Right ventricle myocardium superior (tissue), 1 donor: ENCODE measurements around the gene MRC2. TPM values are rescaled to one million over a fixed set of nuclear protein-coding genes. Genes with fewer than 3 reads are reported as not detected.
"Not testable (repeated sequence)": the region's sequence is repeated elsewhere in the genome, so short reads cannot be mapped to it uniquely, and the experiment has no call there.

ENCODE experiments used
- ATAC-seq: fragments of 200-7000 bp; cut with Tn5 transposase; one replicate; pipeline ENCODE4 v1.9.1; 2020; ENCODE audit warnings: mild to moderate bottlenecking; ENCODE audit not compliant: poor library complexity
- DNase-seq: peaks from one replicate; pipeline ENCODE4 v3.0.0-alpha.2; 2020
- intact Hi-C: fragments of 100-400 bp; cut with DNase I; formaldehyde crosslinking; loops from one replicate; pipeline ENCODE4 v1.11.2; 2022
- total RNA-seq: library from RNA; stranded (reverse); fragmentation: NEBNext Ultra II Directional; extraction: Animal tissue kit (Norgen Biotek cat#: 25700); gene quantifications from one replicate; pipeline ENCODE4 v1.2.1, GENCODE V29; 2021
- donor health status: DM: no; HTN: yes; CAD: no; lungs with severe emphysema.

MRC2 gene
- total RNA-seq, 1 donor from 2014 or later, result 23.0 TPM

GRCh38 chr17:62690168-62690897 lies 62.9 kb downstream of the MRC2 start:
- no peak for DNase-seq
- ATAC-seq, result no peak
- intact Hi-C loops, result no loop called here

GRCh38 chr17:62691589-62691915 lies 64.1 kb downstream of the MRC2 start:
- DNase-seq, ATAC-seq, intact Hi-C loops: not testable (repeated sequence)

GRCh38 chr17:62692159-62692651 lies 64.7 kb downstream of the MRC2 start:
- intact Hi-C loops, result no loop called here
- ATAC-seq (no peak), DNase-seq (no peak)

GRCh38 chr17:62692721-62693431 lies 65.4 kb downstream of the MRC2 start:
- peak; percentile 43 for ATAC-seq

GRCh38 chr17:62693616-62694409 lies 66.3 kb downstream of the MRC2 start:
- intact Hi-C loops, result no loop called here
- ATAC-seq (no peak), DNase-seq (no peak)

More at GRCh38 chr17:62692721-62693431, 65.4 kb downstream of the MRC2 start:
- no peak for DNase-seq
- intact Hi-C loops, result no loop called here

- peak; percentile 32 for DNase-seq
- intact Hi-C loops, ATAC-seq: not testable (repeated sequence)
Observed at GRCh38 chr17:62695093-62695738, 67.7 kb downstream of the MRC2 start.

- ATAC-seq, result no peak
Observed at GRCh38 chr17:62696256-62696655, 68.8 kb downstream of the MRC2 start.

GRCh38 chr17:62696726-62697490 lies 69.4 kb downstream of the MRC2 start:
- peak; percentile 55 for DNase-seq
- intact Hi-C loops, result no loop called here
- peak; percentile 9 for ATAC-seq

More at GRCh38 chr17:62696256-62696655, 68.8 kb downstream of the MRC2 start:
- DNase-seq, result peak; percentile 38
- intact Hi-C loops, result no loop called here

- DNase-seq, intact Hi-C loops, ATAC-seq: not testable (repeated sequence)
Observed at GRCh38 chr17:62698459-62698858, 71.0 kb downstream of the MRC2 start.

GRCh38 chr17:62700964-62701705 lies 73.7 kb downstream of the MRC2 start:
- intact Hi-C loops, result loop anchor here (5.0 to 10.0 kb wide), 2 partner anchors 266 to 704 kb away; partner anchors contain the start of gene TANC2
- DNase-seq, result peak; percentile 18
- ATAC-seq, result no peak

- intact Hi-C loops, result loop anchor here (5.0 to 10.0 kb wide), 2 partner anchors 266 to 703 kb away; partner anchors contain the start of gene TANC2
- DNase-seq (peak; percentile 19), ATAC-seq (no peak)
Observed at GRCh38 chr17:62701706-62702085, 74.2 kb downstream of the MRC2 start.

- intact Hi-C loops, result loop anchor here (5.0 to 10.0 kb wide), 2 partner anchors 264 to 702 kb away; partner anchors contain the start of gene TANC2
- DNase-seq (peak; percentile 11), ATAC-seq (no peak)
Observed at GRCh38 chr17:62702746-62703260, 75.3 kb downstream of the MRC2 start.

- ATAC-seq (no peak), DNase-seq (peak; percentile 57)
- intact Hi-C loops, result loop anchor here (5.0 to 10.0 kb wide), 2 partner anchors 264 to 701 kb away; partner anchors contain the start of gene TANC2
Observed at GRCh38 chr17:62703261-62703775, 75.8 kb downstream of the MRC2 start.

- intact Hi-C loops, result loop anchor here (5.0 to 10.0 kb wide), 2 partner anchors 263 to 701 kb away; partner anchors contain the start of gene TANC2
- ATAC-seq, result peak; percentile 96
Observed at GRCh38 chr17:62703776-62704380, 76.4 kb downstream of the MRC2 start.

GRCh38 chr17:62704381-62704971 lies 77.0 kb downstream of the MRC2 start:
- ATAC-seq, result peak; percentile 21
- DNase-seq, result peak; percentile 58
- intact Hi-C loops, result loop anchor here (5.0 to 10.0 kb wide), 2 partner anchors 263 to 700 kb away; partner anchors contain the start of gene TANC2

More at GRCh38 chr17:62703776-62704380, 76.4 kb downstream of the MRC2 start:
- peak; percentile 86 for DNase-seq
